Measurements from ENCODE around the gene MOBP.

DNA sequence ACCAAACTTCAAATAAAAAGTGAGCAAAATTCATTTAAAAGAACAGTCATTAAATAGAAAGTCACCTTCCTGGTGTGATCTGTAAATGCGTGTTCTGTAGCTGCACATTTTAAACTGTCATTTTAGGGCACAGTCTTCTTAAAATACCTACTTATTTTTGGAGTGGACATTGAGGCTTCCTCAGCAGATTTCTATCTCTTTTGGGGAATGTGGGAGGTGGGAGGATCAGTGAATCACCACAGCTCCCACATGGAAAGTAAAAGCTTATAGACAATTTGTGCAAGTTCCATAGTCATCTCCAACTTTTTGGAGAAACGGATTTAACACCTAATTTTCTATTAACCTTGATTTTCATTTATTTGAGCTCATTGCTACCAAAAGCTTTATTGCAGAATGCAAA lies 21.0 kb upstream of the MOBP start:
- no peak for TF ChIP-seq EZH2 (IDR thresholded peaks at IDR 0.05; ENCODE audit: borderline replicate concordance, low read length)
- TF ChIP-seq, protein P1, sequence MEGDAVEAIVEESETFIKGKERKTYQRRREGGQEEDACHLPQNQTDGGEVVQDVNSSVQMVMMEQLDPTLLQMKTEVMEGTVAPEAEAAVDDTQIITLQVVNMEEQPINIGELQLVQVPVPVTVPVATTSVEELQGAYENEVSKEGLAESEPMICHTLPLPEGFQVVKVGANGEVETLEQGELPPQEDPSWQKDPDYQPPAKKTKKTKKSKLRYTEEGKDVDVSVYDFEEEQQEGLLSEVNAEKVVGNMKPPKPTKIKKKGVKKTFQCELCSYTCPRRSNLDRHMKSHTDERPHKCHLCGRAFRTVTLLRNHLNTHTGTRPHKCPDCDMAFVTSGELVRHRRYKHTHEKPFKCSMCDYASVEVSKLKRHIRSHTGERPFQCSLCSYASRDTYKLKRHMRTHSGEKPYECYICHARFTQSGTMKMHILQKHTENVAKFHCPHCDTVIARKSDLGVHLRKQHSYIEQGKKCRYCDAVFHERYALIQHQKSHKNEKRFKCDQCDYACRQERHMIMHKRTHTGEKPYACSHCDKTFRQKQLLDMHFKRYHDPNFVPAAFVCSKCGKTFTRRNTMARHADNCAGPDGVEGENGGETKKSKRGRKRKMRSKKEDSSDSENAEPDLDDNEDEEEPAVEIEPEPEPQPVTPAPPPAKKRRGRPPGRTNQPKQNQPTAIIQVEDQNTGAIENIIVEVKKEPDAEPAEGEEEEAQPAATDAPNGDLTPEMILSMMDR (conservative IDR thresholded peaks at IDR 0.05 in 1 of 2, IDR thresholded peaks at IDR 0.05 in 1 of 2; ENCODE audit: extremely low read depth in 1 of 2, insufficient read depth in 1 of 2, low read depth in 1 of 2, low read length in 2 of 2): no peak

All from mammary epithelial cell (primary cell).